ENCODE results near the gene ERCC6. TPM values are rescaled to one million over a fixed set of nuclear protein-coding genes. Genes with fewer than 3 reads are reported as not detected.

ERCC6 gene
- total RNA-seq, 2 experiments from 2014 or later = 20.5 to 20.6 TPM

DNA sequence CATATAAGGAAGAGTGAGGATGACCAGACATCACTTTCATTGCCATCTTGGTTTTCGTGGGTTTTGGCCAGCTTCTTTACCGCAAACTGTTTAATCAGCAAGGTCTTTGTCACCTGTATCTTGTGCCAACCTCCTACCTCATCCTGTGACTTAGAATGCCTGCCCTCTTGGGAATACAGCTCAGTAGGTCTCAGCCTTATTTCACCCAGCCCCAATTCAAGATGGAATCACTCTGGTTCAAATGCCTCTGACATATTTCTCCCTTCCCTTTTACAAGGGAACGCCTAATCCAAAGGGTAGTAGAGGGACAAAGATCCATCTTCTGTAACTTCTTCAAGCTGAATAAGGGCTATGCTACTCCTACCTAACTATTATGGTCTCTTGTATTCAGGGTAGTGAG lies 4.7 kb upstream of the ERCC6 start:
- H3K36me3 Mint-ChIP-seq (ENCODE audit: low read depth) = no peaks in the 10 kb centered on the region
- ChIA-PET CTCF (no interaction called here), POLR2A (no interaction called here)
- H3K27me3 Mint-ChIP-seq (ENCODE audit: low read depth) = peaks cover 15% of the 10 kb centered on the region
- ATAC-seq (no peak), DNase-seq (no peak)
- H3K4me3 Mint-ChIP-seq = no peak overlapping the region
- no peak overlapping the region for H3K27ac Mint-ChIP-seq
- H3K9me3 Mint-ChIP-seq (ENCODE audit: insufficient read depth) = peaks cover 12% of the 10 kb centered on the region
- H3K4me1 Mint-ChIP-seq (ENCODE audit: low read depth) = peaks cover 11% of the 10 kb centered on the region

DNA sequence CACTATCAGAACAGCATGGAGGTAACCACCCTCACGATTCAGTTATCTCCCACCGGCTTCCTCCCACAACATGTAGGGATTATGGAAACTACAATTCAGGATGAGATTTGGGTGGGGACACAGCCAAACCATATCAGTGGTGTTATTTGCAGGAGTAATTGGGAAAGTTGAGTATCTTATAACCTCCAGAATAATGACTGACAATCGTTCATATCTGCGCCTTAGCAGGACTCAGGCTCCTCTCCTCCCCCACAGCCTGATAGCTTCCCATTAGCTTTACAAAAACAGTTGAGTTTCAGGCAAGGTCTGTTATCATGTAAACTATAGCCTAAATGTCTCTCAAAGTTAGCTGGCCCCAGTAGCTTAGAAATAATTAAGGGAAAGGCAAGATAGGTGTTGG lies 3.4 kb upstream of the ERCC6 start:
- peaks cover 12% of the 10 kb centered on the region for H3K9me3 Mint-ChIP-seq (ENCODE audit: insufficient read depth)
- DNase-seq = no peak
- CTCF ChIA-PET = no interaction called here
- no peak overlapping the region for H3K4me3 Mint-ChIP-seq
- no peak for ATAC-seq
- H3K27me3 Mint-ChIP-seq (ENCODE audit: low read depth) = peaks cover 15% of the 10 kb centered on the region
- H3K36me3 Mint-ChIP-seq (ENCODE audit: low read depth) = no peaks in the 10 kb centered on the region
- peaks cover 20% of the 10 kb centered on the region for H3K4me1 Mint-ChIP-seq (ENCODE audit: low read depth)
- POLR2A ChIA-PET = no interaction called here
- H3K27ac Mint-ChIP-seq = no peak overlapping the region

DNA sequence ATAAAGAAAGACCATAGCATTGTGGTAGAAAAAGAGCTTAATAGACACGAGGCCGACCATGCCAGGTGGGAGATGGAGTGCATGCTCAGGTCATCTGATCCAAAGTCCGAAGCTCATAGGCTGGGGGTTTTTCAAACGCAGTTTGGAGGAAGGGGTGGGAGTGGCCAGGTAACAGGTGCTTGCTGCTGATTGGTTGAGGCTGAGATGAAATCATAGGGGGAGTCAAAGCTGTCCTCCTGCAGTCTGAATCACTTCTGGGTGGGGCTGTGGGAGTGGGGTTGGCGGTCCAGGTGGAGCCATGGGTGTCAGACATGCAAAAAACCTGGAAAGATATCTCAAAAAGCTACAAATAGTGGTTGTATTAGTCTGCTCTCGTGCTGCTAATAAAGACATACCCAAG lies 2.8 kb upstream of the ERCC6 start:
- ChIA-PET CTCF (interaction anchor here (1.2 to 1.5 kb wide), 2 partner anchors 10 to 51 kb away, joined by 3 to 4 read pairs; no protein-coding TSS in a partner anchor), POLR2A (interaction anchor here (0.9 kb wide), 1 partner anchor 14 kb away, joined by 3 read pairs; no protein-coding TSS in a partner anchor)
- peaks cover 12% of the 10 kb centered on the region for H3K9me3 Mint-ChIP-seq (ENCODE audit: insufficient read depth)

DNA sequence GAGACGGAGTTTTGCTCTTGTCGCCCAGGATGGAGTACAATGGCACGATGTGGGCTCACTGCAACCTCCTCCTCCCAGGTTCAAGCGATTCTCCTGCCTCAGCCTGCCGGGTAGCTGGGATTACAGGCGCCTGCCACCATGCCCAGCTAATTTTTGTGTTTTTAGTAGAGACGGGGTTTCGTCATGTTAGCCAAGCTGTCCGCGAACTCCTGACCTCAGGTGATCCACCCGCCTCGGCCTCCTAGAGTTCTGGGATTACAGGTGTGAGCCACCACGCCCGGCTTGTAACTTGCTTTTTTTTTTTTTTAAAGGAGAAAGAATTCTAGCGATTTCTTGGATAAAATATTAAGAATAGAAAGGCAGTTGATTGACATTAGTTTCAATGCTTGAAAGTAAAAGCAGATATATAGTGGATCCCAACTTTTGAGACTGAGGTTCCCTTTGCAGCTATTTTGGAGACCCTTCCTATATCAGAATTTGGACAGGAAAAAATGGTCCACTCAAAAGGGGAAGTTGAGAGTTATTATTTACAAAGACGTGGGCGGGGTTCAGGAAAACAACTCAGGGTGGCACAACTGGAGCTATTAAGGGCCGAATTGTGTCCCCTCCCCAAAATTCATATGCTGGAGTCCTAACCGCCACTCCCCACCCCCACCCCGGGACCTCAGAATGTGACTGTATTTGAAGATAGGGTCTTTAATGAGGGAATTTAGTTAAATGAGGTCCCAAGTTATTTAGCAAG lies 1.3 kb upstream of the ERCC6 start:
- Mint-ChIP-seq H3K27me3 (ENCODE audit: low read depth) (peaks cover 11% of the 10 kb centered on the region), H3K4me1 (ENCODE audit: low read depth) (peaks cover 35% of the 10 kb centered on the region), H3K4me3 (peak overlapping the region; percentile 90), H3K36me3 (ENCODE audit: low read depth) (peaks cover 10% of the 10 kb centered on the region), H3K27ac (no peak overlapping the region), H3K9me3 (ENCODE audit: insufficient read depth) (peaks cover 7% of the 10 kb centered on the region)
- ChIA-PET POLR2A (interaction anchor here (1.0 to 2.0 kb wide), 6 partner anchors 8 to 66 kb away, joined by 3 to 22 read pairs (median 3); no protein-coding TSS in a partner anchor), CTCF (interaction anchor here (1.5 to 2.5 kb wide), 5 partner anchors 12 to 55 kb away, joined by 4 to 11 read pairs (median 6); no protein-coding TSS in a partner anchor)
- DNase-seq (no peak), ATAC-seq (no peak)

More for the DNA sequence above, 2.8 kb upstream of the ERCC6 start:
- no peak for ATAC-seq
- no peak overlapping the region for H3K4me3 Mint-ChIP-seq
- H3K36me3 Mint-ChIP-seq (ENCODE audit: low read depth) = peaks cover under 1% of the 10 kb centered on the region
- peaks cover 15% of the 10 kb centered on the region for H3K27me3 Mint-ChIP-seq (ENCODE audit: low read depth)
- H3K4me1 Mint-ChIP-seq (ENCODE audit: low read depth) = peaks cover 21% of the 10 kb centered on the region
- no peak overlapping the region for H3K27ac Mint-ChIP-seq
- DNase-seq = no peak

DNA sequence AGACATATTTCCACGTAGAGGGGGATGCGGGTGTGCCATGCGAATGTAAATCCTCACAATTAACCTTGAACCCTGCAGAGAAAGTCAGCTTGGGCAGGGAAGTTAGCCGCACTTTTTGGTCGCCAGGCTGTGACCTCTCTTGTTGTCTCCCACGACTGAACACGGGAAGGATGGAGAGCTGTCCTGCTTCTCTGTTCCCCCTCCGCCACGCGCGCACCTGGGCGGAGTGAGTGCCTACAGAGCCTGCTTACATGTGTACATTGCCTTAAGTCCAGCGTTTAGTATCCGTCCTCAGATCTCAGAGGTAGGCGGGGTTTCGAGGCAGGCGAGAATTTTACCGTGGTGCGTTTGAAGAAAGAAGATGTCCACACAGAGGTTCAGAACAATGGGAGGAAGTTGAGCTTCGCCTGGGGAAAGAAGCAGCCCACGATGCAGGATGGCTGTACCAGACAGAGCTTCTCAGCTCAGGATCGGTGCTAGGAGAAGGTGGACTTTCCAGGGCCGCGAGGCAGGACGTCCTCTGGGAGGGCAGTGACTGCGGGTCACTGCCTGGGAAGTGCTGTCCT lies 482 bp upstream of the ERCC6 start:
- Mint-ChIP-seq H3K27me3 (ENCODE audit: low read depth) (peaks cover 11% of the 10 kb centered on the region), H3K9me3 (ENCODE audit: insufficient read depth) (peaks cover 4% of the 10 kb centered on the region), H3K27ac (peak overlapping the region; percentile 91), H3K36me3 (ENCODE audit: low read depth) (peaks cover 13% of the 10 kb centered on the region), H3K4me1 (ENCODE audit: low read depth) (peaks cover 41% of the 10 kb centered on the region), H3K4me3 (peak overlapping the region; percentile 90)
- POLR2A ChIA-PET = interaction anchor here (0.9 to 2.2 kb wide), 14 partner anchors 9 to 110 kb away, joined by 3 to 22 read pairs (median 3); no protein-coding TSS in a partner anchor
- ATAC-seq (peak; percentile 37), DNase-seq (peak; percentile 53)
- CTCF ChIA-PET = interaction anchor here (0.9 to 2.5 kb wide), 13 partner anchors 9 to 775 kb away, joined by 3 to 11 read pairs (median 4); no protein-coding TSS in a partner anchor

DNA sequence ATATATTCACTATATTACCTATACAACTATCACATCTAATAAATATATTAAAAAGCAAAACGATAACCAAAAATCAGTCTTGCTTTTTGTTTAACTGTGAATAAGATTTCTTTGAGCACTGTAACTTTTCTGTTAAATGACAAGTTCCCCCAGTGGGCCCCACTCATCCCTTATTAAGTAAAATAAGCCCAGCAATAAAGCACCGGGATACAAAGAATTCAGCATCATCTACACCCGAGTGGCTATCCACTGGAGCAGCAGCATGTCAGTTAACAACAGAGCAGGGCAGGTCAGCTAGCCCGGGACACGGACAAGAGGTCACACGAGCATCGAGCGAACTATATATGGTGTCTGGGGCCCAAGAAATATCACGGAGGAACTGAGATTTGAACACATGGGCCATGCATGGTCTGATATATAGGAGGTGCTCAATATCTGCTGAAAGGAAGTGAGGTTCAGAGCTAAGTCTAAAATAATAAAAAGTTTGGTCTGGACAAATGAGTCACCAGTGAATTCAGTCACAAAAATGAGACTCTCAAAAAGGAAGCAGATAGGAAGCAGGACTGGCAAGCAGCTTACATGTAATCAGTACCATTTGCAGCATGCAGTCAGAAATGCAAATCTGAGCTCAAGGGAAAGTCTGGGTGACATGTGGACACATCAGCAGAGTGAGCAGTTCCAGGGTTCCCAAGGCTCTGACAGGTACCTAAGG lies 4.1 kb downstream of the ERCC6 start:
- no peaks in the 10 kb centered on the region for H3K27me3 Mint-ChIP-seq (ENCODE audit: low read depth)
- POLR2A ChIA-PET = interaction anchor here (0.5 to 0.9 kb wide), 3 partner anchors 19 to 791 kb away, joined by 3 read pairs; no protein-coding TSS in a partner anchor
- H3K4me3 Mint-ChIP-seq = no peak overlapping the region
- no peak for DNase-seq
- no peak overlapping the region for H3K27ac Mint-ChIP-seq
- H3K36me3 Mint-ChIP-seq (ENCODE audit: low read depth) = peaks cover 30% of the 10 kb centered on the region
- CTCF ChIA-PET = interaction anchor here (0.6 to 1.4 kb wide), 4 partner anchors 16 to 1087 kb away, joined by 3 to 11 read pairs (median 4); no protein-coding TSS in a partner anchor
- no peaks in the 10 kb centered on the region for H3K9me3 Mint-ChIP-seq (ENCODE audit: insufficient read depth)
- no peak for ATAC-seq
- H3K4me1 Mint-ChIP-seq (ENCODE audit: low read depth) = peaks cover 44% of the 10 kb centered on the region

DNA sequence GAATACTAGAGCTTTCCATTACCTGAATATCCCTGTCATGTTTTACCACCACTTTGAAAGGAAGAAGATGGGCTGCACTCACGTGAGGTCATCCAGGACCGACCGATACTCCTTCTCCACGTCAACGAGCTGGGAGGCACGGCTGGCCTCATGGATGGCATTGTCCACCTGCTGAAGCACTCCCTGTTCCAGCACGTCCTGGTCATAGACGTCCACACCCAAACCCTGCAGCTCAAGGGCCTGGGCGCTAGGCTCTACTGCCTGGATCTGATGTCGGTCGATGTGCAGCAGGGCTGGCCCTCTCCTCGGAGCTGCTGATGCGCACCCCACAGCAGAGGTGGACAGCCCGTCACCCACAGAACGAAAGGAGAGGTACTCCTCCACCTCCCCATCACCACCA lies 6.5 kb downstream of the ERCC6 start:
- no peak for ATAC-seq
- POLR2A ChIA-PET = no interaction called here
- H3K4me3 Mint-ChIP-seq = no peak overlapping the region
- no peaks in the 10 kb centered on the region for H3K27me3 Mint-ChIP-seq (ENCODE audit: low read depth)
- no peaks in the 10 kb centered on the region for H3K9me3 Mint-ChIP-seq (ENCODE audit: insufficient read depth)
- H3K4me1 Mint-ChIP-seq (ENCODE audit: low read depth) = peaks cover 27% of the 10 kb centered on the region
- H3K27ac Mint-ChIP-seq = no peak overlapping the region
- CTCF ChIA-PET = interaction anchor here (1.4 to 2.2 kb wide), 2 partner anchors 10 to 20 kb away, joined by 5 to 10 read pairs; no protein-coding TSS in a partner anchor
- DNase-seq = no peak
- H3K36me3 Mint-ChIP-seq (ENCODE audit: low read depth) = peaks cover 38% of the 10 kb centered on the region

DNA sequence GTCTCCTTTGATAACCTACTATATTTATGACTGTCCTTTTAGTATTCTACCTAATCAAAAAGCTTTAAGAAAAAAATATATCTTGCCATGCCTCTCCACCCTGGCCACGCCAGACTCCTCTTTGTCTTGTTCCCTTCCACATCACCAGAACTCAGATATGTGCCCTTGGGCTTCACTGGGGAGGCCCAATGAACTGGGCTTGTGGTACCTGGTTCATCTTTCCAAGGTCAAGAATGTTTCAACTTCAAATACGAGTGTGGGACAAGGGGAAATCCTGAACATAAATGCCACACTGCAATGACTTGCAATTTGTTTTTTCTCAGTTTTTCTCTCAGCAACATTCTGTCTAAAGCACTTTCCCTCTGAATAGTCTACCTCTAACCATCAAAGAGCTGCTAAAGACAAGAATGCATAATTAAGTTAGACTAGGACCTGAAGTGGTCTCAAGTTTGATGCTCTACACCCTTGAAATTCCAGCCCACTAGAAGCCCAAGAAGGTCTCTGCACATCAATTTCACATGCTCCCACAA lies 9.9 kb downstream of the ERCC6 start:
- POLR2A ChIA-PET = interaction anchor here (1.5 kb wide), 1 partner anchor 10 kb away, joined by 4 read pairs; the partner anchor contains the start of gene ERCC6
- H3K4me3 Mint-ChIP-seq = no peak overlapping the region
- H3K36me3 Mint-ChIP-seq (ENCODE audit: low read depth) = peaks cover 46% of the 10 kb centered on the region
- DNase-seq (no peak), ATAC-seq (no peak)
- CTCF ChIA-PET = interaction anchor here (1.1 to 1.4 kb wide), 3 partner anchors 10 to 121 kb away, joined by 3 to 5 read pairs (median 4); no protein-coding TSS in a partner anchor
- no peak overlapping the region for H3K27ac Mint-ChIP-seq
- no peaks in the 10 kb centered on the region for H3K27me3 Mint-ChIP-seq (ENCODE audit: low read depth)
- H3K9me3 Mint-ChIP-seq (ENCODE audit: insufficient read depth) = no peaks in the 10 kb centered on the region
- peaks cover 4% of the 10 kb centered on the region for H3K4me1 Mint-ChIP-seq (ENCODE audit: low read depth)

DNA sequence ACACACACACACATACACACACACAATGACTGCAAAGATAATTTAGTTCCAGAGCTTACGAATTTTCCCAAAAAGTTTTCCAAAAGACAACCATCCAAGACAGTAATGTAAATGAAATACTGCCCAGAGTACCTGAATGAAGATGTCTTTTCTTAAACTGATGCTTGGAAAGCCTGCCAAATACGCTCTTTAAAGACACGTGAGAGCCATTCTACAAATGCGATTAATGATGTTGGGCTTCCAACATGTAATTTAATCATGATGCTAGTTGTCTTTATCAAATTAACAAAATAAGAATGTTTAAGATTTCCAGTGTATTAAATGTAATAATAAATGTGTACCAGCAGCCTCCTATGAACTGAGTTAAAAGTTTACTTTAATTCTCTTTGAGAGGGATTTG lies 11.1 kb downstream of the ERCC6 start:
- no peak overlapping the region for H3K27ac Mint-ChIP-seq
- CTCF ChIA-PET = interaction anchor here (0.9 to 1.6 kb wide), 4 partner anchors 9 to 120 kb away, joined by 3 to 5 read pairs (median 4); partner anchors contain the start of gene ERCC6
- H3K4me3 Mint-ChIP-seq = no peak overlapping the region
- peaks cover 4% of the 10 kb centered on the region for H3K4me1 Mint-ChIP-seq (ENCODE audit: low read depth)
- no peaks in the 10 kb centered on the region for H3K27me3 Mint-ChIP-seq (ENCODE audit: low read depth)
- DNase-seq (no peak), ATAC-seq (no peak)
- no peaks in the 10 kb centered on the region for H3K9me3 Mint-ChIP-seq (ENCODE audit: insufficient read depth)
- POLR2A ChIA-PET = interaction anchor here (1.1 kb wide), 1 partner anchor 11 kb away, joined by 3 read pairs; the partner anchor contains the start of gene ERCC6
- H3K36me3 Mint-ChIP-seq (ENCODE audit: low read depth) = peaks cover 50% of the 10 kb centered on the region

DNA sequence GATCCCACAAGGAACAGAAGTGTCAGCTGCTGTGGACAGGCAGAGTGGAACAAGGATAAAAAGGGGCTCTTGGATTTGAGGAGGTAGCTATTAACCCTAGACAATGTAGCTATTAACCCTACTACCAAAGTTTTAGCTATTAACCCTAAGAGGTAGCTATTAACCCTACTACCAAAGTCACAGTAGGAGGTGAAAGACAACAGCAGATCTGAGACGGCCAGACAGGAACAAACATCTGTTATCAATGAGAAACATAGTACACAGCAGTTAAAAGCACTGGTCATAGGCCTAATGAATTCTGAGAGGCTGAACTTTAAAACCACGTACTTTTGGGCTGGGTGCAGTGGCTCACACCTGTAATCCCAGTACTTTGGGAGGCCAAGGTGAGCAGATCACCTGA lies 11.9 kb downstream of the ERCC6 start:
- no peaks in the 10 kb centered on the region for H3K27me3 Mint-ChIP-seq (ENCODE audit: low read depth)
- DNase-seq (no peak), ATAC-seq (no peak)
- H3K36me3 Mint-ChIP-seq (ENCODE audit: low read depth) = peaks cover 51% of the 10 kb centered on the region
- H3K9me3 Mint-ChIP-seq (ENCODE audit: insufficient read depth) = no peaks in the 10 kb centered on the region
- CTCF ChIA-PET = interaction anchor here (0.9 to 1.6 kb wide), 5 partner anchors 8 to 119 kb away, joined by 3 to 5 read pairs (median 4); partner anchors contain the start of gene ERCC6
- POLR2A ChIA-PET = interaction anchor here (1.1 kb wide), 1 partner anchor 12 kb away, joined by 3 read pairs; the partner anchor contains the start of gene ERCC6
- H3K4me1 Mint-ChIP-seq (ENCODE audit: low read depth) = peaks cover 4% of the 10 kb centered on the region
- no peak overlapping the region for H3K27ac Mint-ChIP-seq
- H3K4me3 Mint-ChIP-seq = no peak overlapping the region

DNA sequence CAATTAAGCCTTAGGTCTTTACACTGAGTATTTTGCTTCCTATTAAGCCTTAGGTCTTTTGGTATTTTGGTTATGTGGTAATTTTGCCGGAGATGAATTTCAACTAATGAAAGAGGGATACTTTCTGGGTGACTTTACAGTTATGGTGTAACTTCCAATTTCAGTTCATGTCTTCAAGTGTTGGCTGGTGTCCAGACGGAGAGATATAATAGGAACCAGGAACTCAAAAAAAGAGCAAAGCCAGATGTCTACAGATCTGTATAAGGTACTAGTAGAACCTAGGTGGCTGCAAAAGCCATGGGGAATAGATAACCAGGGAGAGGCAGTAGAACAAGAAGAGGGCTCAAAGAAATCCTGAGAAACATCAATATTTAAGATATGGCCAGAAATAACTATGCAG lies 12.3 kb downstream of the ERCC6 start:
- no peak overlapping the region for H3K27ac Mint-ChIP-seq

More for the DNA sequence above, 12.3 kb downstream of the ERCC6 start:
- ChIA-PET POLR2A (no interaction called here), CTCF (interaction anchor here (0.9 to 1.6 kb wide), 4 partner anchors 8 to 119 kb away, joined by 3 to 5 read pairs (median 4); no protein-coding TSS in a partner anchor)
- DNase-seq (no peak), ATAC-seq (no peak)
- Mint-ChIP-seq H3K4me3 (no peak overlapping the region), H3K4me1 (ENCODE audit: low read depth) (peaks cover under 1% of the 10 kb centered on the region), H3K36me3 (ENCODE audit: low read depth) (peaks cover 47% of the 10 kb centered on the region), H3K9me3 (ENCODE audit: insufficient read depth) (no peaks in the 10 kb centered on the region), H3K27me3 (ENCODE audit: low read depth) (no peaks in the 10 kb centered on the region)

Data from activated CD8-positive, alpha-beta T cell treated with anti-CD3 and anti-CD28 coated beads, Interleukin-2, amount 10 ng/mL, durations not matched to agents 7 days and 5 days (primary cell).